Panc1 (cell line): Measurements from ENCODE around the gene CARMIL1.

Source experiments
- CTCF ChIP-seq: fragments of 450-650 bp; IDR thresholded peaks from 2 replicates; pipeline ENCODE4 v1.5.1; 2017; ENCODE audit warnings: mild to moderate bottlenecking
- POLR2AphosphoS5 ChIP-seq: IDR thresholded peaks from 2 replicates; pipeline ENCODE4 v1.6.1; 2012; ENCODE audit warnings: mild to moderate bottlenecking, low read depth, low read length, moderate library complexity
- TCF7L2 ChIP-seq: IDR thresholded peaks from 2 replicates; pipeline ENCODE4 v1.6.1; 2011; ENCODE audit warnings: mild to moderate bottlenecking, low read depth, low read length, inconsistent platforms
- TF ChIP-seq, protein P1 (sequence below), 2 experiments: IDR thresholded peaks; 2 replicates each; pipeline ENCODE4 v1.6.1; 2011 to 2012; ENCODE audit warnings: low read depth in 2 of 2, control low read depth in 1 of 2, low read length in 1 of 2, mild to moderate bottlenecking in 1 of 2, moderate library complexity in 1 of 2; ENCODE audit not compliant: insufficient read depth in 1 of 2

DNA sequence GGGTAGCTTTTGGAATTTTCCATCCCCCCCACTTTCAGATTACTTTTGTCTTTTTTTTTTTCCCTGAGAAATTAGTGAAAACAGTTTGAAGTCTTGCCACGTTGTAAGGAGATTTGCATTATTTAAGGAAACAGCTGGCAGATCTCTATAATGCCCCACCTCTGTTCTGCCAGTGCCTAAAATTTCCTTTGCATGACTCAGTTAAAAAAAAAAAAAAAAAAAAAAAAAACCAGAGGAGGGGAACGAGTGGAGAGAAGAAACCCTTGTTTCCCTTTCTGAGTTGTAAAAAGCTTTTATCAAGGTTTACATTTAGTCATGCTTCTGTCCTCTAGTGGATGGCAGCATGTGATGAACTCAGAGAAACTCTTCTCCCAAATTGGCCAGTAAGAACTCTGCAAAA lies 33.5 kb downstream of the CARMIL1 start:
- no peak for TF ChIP-seq CTCF
- TF ChIP-seq, protein P1, sequence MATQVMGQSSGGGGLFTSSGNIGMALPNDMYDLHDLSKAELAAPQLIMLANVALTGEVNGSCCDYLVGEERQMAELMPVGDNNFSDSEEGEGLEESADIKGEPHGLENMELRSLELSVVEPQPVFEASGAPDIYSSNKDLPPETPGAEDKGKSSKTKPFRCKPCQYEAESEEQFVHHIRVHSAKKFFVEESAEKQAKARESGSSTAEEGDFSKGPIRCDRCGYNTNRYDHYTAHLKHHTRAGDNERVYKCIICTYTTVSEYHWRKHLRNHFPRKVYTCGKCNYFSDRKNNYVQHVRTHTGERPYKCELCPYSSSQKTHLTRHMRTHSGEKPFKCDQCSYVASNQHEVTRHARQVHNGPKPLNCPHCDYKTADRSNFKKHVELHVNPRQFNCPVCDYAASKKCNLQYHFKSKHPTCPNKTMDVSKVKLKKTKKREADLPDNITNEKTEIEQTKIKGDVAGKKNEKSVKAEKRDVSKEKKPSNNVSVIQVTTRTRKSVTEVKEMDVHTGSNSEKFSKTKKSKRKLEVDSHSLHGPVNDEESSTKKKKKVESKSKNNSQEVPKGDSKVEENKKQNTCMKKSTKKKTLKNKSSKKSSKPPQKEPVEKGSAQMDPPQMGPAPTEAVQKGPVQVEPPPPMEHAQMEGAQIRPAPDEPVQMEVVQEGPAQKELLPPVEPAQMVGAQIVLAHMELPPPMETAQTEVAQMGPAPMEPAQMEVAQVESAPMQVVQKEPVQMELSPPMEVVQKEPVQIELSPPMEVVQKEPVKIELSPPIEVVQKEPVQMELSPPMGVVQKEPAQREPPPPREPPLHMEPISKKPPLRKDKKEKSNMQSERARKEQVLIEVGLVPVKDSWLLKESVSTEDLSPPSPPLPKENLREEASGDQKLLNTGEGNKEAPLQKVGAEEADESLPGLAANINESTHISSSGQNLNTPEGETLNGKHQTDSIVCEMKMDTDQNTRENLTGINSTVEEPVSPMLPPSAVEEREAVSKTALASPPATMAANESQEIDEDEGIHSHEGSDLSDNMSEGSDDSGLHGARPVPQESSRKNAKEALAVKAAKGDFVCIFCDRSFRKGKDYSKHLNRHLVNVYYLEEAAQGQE (IDR thresholded peaks at IDR 0.05; ENCODE audit: insufficient read depth in 1 of 2, low read depth in 2 of 2, low read length in 1 of 2), result no peak
- TF ChIP-seq TCF7L2, result no peak
- TF ChIP-seq POLR2AphosphoS5, result no peak
